NCI-H345 treated with DMSO at 0.1 percent for 48 hours (cell line): ENCODE data around the gene EPHA1.
"Not testable (repeated sequence)": the region's sequence is repeated elsewhere in the genome, so short reads cannot be mapped to it uniquely, and the experiment has no call there.

Experiments used
- DNase-seq: peaks from one replicate; lab custom pipeline; 2025; ENCODE audit not compliant: unreplicated experiment; lab: John Stamatoyannopoulos, UW

EPHA1 gene

GRCh38 chr7:143433759-143434158 is 25.1 kb upstream of the EPHA1 start:
- no peak for DNase-seq

- DNase-seq, result no peak
Observed at GRCh38 chr7:143431109-143431508, 22.5 kb upstream of the EPHA1 start.

- DNase-seq, result no peak
Observed at GRCh38 chr7:143429770-143430698, 21.4 kb upstream of the EPHA1 start.

- DNase-seq, result no peak
Observed at GRCh38 chr7:143426479-143427142, 18.0 kb upstream of the EPHA1 start.

- DNase-seq, result not testable (repeated sequence)
Observed at GRCh38 chr7:143424476-143424875, 15.8 kb upstream of the EPHA1 start.

GRCh38 chr7:143422033-143422432 is 13.4 kb upstream of the EPHA1 start:
- no peak for DNase-seq

GRCh38 chr7:143420624-143421023 is 12.0 kb upstream of the EPHA1 start:
- DNase-seq, result not testable (repeated sequence)

- no peak for DNase-seq
Observed at GRCh38 chr7:143419880-143420279, 11.2 kb upstream of the EPHA1 start.

- DNase-seq, result no peak
Observed at GRCh38 chr7:143418681-143419458, 10.2 kb upstream of the EPHA1 start.

GRCh38 chr7:143417734-143418383 is 9.2 kb upstream of the EPHA1 start:
- DNase-seq, result no peak

- DNase-seq, result peak; percentile 33
Observed at GRCh38 chr7:143416565-143417149, 8.0 kb upstream of the EPHA1 start.

- no peak for DNase-seq
Observed at GRCh38 chr7:143415742-143416397, 7.2 kb upstream of the EPHA1 start.

GRCh38 chr7:143415209-143415608 is 6.6 kb upstream of the EPHA1 start:
- DNase-seq, result not testable (repeated sequence)

GRCh38 chr7:143413123-143413522 is 4.5 kb upstream of the EPHA1 start:
- DNase-seq, result no peak

GRCh38 chr7:143411976-143412708 is 3.5 kb upstream of the EPHA1 start:
- no peak for DNase-seq

GRCh38 chr7:143410521-143411004 is 1.9 kb upstream of the EPHA1 start:
- no peak for DNase-seq

GRCh38 chr7:143408252-143408685 is 387 bp downstream of the EPHA1 start:
- no peak for DNase-seq

GRCh38 chr7:143407287-143408251 is 1.1 kb downstream of the EPHA1 start:
- no peak for DNase-seq
